Omental fat pad (tissue), 4 donors: ENCODE results near the gene SLC39A11. TPM values are rescaled to one million over a fixed set of nuclear protein-coding genes. Genes with fewer than 3 reads are reported as not detected.
"Not testable (repeated sequence)": the region's sequence is repeated elsewhere in the genome, so short reads cannot be mapped to it uniquely, and the experiment has no call there.

ENCODE experiments used
- ATAC-seq: fragments of 150-250 bp; one replicate; pipeline ENCODE4 v1.9.1; 2016; ENCODE audit warnings: mild to moderate bottlenecking, moderate library complexity; ENCODE audit not compliant: low FRiP score
- DNase-seq: peaks from one replicate; pipeline ENCODE4 v3.0.0-alpha.2; 2019; ENCODE audit warnings: low spot score
- total RNA-seq, 4 donors: library from RNA; depleted of rRNA; stranded (reverse); fragments of >200 nt; gene quantifications; one replicate each; pipeline ENCODE4 v1.1.0, GENCODE V29; 2016
- TF ChIP-seq, protein P1 (sequence below), 3 donors: fragments of 450-650 bp; IDR thresholded peaks; one replicate each; pipeline ENCODE4 v1.5.1; 2016 to 2017; ENCODE audit warnings: antibody characterized with exemption in 3 of 3, mild to moderate bottlenecking in 3 of 3, moderate library complexity in 2 of 3

The SLC39A11 gene
- total RNA-seq, 4 donors from 2014 or later, result 18.8 to 42.4 (median 31.3) TPM

DNA sequence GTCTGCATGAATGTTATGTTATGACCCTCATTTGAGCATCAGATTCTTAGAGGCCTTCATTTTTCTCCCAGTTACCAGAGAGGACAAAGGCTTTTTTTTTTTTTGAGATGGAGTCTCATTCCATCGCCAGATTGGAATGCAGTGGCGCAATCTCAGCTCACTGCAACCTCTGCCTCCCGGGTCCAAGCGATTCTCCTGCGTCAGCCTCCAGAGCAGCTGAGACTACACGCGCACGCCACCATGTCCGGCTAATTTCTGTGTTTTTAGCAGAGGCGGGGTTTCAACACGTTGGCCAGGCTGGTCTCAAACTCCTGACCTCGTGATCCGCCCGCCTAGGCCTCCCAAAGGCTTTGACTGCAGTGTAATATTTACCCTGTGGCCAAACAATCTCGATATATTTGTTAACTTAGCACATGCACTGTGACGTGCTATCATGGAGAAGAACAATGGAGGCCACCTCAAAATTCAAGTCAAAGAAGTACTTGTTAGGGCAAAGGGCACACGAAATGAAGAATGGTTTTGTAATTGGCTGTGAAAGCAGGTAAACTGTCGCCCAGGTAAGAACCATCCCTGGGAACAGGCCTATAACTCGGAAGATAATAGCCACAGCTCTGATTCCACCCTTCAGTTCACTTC is 303.4 kb downstream of the SLC39A11 start:
- ATAC-seq (no peak), DNase-seq (no peak)

DNA sequence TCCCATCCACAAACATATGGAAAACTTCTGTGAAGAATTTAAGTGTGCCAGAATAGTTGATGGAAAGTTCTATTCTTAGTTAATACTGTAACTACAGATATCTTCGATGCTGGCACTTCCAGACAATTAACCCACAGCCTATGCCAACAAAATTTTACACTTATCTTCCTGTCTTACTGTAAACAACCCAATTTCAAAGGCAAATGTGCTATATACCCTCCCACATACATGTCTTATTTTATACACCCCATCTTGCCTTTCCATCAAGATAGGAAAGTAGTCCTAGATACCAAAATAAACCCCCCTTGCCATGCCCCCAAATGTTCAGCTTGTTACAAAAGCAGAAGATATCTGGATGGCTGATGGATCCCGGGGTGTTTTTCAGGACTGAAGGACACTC is 306.3 kb downstream of the SLC39A11 start:
- TF ChIP-seq, protein P1, sequence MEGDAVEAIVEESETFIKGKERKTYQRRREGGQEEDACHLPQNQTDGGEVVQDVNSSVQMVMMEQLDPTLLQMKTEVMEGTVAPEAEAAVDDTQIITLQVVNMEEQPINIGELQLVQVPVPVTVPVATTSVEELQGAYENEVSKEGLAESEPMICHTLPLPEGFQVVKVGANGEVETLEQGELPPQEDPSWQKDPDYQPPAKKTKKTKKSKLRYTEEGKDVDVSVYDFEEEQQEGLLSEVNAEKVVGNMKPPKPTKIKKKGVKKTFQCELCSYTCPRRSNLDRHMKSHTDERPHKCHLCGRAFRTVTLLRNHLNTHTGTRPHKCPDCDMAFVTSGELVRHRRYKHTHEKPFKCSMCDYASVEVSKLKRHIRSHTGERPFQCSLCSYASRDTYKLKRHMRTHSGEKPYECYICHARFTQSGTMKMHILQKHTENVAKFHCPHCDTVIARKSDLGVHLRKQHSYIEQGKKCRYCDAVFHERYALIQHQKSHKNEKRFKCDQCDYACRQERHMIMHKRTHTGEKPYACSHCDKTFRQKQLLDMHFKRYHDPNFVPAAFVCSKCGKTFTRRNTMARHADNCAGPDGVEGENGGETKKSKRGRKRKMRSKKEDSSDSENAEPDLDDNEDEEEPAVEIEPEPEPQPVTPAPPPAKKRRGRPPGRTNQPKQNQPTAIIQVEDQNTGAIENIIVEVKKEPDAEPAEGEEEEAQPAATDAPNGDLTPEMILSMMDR (IDR thresholded peaks at IDR 0.05), result no peak
- DNase-seq, result no peak
- no peak for ATAC-seq

More for the DNA sequence above, 303.4 kb downstream of the SLC39A11 start:
- TF ChIP-seq, protein P1 (IDR thresholded peaks at IDR 0.05), result no peak

DNA sequence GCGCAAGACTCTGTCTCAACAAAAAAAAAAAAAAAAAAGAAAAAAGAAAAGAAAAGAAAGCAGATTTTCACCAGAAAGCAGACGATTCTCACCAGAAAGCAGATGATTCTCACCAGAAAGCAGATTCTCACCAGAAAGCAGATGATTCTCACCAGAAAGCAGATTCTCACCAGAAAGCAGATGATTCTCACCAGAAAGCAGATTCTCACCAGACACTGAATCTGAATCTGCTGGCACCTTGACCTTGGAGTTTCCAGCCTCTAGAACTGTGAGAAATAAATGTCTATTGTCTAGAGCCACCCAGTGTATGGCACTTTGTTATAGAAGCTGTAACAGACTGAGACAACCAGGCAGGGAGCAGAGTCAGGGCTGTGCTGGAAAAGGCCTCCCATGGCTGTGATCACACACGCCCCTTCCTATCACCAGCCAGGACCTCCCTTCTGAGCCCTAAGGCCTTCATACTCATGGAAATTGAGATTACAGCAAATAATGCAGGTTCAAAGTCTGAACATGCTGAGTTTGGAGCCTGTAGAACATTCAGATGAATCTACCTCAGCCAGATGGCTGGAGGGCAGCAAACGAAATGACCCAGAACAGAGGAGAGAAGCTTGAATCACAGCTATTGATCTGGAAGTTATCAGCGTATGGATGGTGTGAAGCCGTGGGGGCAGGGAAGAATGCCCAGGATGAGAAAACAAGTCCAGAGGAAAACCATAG is 309.3 kb downstream of the SLC39A11 start:
- TF ChIP-seq, protein P1 (IDR thresholded peaks at IDR 0.05), result no peak
- DNase-seq, result no peak
- no peak for ATAC-seq

DNA sequence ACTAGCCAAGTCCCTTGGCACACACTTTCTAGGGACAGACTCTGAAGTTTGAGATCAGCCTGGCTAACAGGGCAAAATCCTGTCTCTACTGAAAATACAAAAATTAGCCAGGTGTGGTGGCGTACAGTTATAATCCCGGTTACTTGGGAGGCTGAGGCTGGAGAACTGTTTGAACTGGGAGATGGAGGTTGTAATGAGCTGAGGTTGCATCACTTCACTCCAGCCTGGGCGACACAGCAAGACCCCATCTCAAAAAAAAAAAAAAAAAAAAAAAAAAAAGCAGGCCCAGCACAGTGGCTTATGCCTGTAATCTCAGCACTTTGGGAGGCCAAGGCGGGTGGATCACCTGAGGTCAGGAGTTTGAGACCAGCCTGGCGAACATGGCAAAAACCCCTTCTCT is 310.1 kb downstream of the SLC39A11 start:
- not testable (repeated sequence) for ATAC-seq, DNase-seq

DNA sequence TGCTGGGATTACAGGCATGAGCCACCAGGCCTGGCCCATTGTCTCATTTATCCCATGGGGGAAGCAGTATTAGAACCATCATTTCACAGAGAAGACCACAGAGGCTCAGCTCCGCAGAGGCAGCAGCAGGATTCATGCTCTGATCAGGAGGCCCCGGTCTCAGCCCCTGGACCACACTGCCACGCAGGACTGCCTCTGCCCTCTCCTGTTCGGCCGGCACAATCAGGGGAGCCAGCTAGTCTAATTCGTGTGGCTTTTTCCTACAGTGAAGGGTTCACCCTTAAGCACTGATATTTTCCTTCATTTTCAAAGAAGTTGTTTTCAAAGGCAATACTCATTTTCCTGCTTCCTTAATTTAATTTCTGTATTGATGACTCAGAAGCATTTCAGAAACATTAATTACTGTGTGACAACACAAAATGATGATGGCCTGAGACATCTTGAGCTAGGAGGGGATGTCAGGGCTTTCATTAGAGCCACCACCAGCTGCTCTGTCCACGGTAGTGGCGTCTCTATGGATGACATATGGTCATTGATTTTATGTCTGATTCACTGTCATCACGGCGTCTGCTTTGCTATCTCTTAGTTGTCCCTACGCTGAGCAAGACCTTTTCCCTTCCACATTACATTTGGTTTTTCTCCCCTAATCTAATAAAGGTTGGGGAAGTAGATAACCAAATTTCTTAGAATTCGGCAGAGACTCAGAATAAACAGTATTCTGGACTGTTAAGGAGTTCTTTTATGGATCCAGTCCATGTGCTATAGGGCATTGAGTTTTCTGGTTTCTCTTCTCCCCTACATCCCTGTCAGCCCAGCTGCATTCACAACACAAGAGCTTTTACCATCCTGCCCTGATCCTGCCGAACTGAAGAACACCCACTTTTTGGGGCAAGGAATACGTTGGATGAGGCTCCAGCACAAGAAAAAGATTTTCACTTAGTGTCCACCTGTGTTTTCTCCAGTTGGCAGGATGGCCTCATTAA is 314.0 kb downstream of the SLC39A11 start:
- TF ChIP-seq, protein P1 (IDR thresholded peaks at IDR 0.05), result no peak
- ATAC-seq, result no peak
- no peak for DNase-seq

DNA sequence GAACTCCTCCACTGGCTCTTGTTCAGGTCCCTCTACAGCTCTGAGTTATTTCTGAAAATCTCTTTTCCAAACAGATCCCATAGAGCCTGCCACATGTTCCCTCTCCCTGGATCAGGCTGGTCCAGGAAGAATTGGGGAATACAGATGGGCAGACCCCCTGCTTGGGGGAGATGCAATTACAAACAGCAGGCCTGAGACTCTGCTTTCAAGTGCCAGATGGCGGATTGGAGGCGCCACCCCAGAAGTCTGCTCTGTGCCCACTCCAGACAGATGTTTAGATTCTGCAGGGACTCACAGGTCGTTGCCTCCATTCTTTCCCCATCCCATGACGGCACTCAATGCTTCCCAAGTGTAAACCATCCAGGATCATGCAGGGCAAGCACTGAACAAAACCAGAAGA is 316.6 kb downstream of the SLC39A11 start:
- no peak for DNase-seq
- TF ChIP-seq, protein P1 (IDR thresholded peaks at IDR 0.05), result no peak
- no peak for ATAC-seq

DNA sequence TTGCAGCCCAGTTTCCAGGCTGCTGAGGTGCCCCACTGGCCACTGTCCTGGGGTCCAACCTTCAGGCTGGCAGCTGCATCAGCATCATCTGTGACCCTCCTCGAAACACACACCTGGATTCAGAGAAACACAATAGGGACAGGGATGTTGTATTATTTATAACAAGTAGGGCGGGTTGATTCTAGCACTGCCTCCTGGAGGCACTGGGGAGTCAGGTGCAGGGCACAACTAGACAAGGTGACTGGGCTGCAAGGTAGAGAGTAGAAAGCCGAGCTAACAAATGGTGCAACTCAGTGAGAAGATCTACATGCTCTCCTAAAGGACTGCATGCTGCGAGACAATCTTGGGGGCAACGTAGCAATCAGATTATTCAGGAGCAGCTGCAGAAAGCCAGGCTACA is 317.3 kb downstream of the SLC39A11 start:
- no peak for DNase-seq
- TF ChIP-seq, protein P1 (IDR thresholded peaks at IDR 0.05), result no peak
- ATAC-seq, result no peak
